Measurements from ENCODE around the gene MFNG. TPM values are rescaled to one million over a fixed set of nuclear protein-coding genes. Genes with fewer than 3 reads are reported as not detected.

Gene MFNG
- total RNA-seq, 1 donor from 2014 or later = 2.3 TPM

DNA sequence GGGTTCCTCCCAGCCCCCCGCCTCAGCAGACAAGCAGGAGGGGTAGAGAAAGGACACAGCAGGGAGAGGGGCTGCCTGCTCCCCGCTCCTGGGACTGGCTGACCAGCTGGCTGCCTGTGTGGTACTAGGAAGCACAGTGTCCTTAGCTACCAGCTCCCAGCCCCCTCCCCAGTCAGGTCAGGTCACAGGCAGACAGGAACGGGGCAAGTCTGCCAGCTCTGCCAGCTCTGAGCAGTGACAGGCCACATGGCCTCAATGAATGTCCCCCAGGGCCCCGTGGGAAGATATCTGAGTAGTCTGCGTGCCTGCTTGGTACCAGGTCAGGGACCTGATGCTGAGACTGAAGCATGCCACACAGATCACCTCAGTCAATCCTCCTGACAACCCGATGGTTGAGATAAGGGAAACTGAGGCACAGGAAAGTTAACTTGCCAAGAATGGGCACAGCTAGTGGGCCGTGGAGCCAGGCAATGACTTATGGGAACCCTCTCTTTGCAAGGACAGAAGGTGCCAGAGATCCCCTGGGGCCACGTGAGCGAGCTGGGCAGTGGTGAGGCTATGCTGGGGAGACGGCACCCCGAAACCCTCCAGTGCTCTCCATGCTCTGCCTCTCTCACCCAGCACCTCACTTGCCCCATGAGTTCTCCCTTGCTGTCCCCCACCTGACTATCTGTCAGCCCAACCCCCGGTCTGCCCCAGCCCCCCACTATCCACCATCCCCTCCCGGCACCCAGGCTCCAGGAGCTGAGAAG, 13.8 kb upstream of the MFNG start:
- TF ChIP-seq EZH2phosphoT487 (IDR thresholded peaks at IDR 0.05) (no peak), EZH2 (IDR thresholded peaks at IDR 0.05) (no peak)
- TF ChIP-seq, protein P1, sequence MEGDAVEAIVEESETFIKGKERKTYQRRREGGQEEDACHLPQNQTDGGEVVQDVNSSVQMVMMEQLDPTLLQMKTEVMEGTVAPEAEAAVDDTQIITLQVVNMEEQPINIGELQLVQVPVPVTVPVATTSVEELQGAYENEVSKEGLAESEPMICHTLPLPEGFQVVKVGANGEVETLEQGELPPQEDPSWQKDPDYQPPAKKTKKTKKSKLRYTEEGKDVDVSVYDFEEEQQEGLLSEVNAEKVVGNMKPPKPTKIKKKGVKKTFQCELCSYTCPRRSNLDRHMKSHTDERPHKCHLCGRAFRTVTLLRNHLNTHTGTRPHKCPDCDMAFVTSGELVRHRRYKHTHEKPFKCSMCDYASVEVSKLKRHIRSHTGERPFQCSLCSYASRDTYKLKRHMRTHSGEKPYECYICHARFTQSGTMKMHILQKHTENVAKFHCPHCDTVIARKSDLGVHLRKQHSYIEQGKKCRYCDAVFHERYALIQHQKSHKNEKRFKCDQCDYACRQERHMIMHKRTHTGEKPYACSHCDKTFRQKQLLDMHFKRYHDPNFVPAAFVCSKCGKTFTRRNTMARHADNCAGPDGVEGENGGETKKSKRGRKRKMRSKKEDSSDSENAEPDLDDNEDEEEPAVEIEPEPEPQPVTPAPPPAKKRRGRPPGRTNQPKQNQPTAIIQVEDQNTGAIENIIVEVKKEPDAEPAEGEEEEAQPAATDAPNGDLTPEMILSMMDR (IDR thresholded peaks at IDR 0.05) = no peak
- no peaks in the 10 kb centered on the region for H3K9me3 ChIP-seq (ENCODE audit: low read depth)
- peaks cover 11% of the 10 kb centered on the region for H3K4me1 ChIP-seq
- DNase-seq (ENCODE audit: low spot score) = no peak
- H3K36me3 ChIP-seq = no peaks in the 10 kb centered on the region
- H3K36me3 Mint-ChIP-seq = peaks cover 2% of the 10 kb centered on the region
- no peak overlapping the region for H3K27ac ChIP-seq
- H3K4me3 ChIP-seq = no peak overlapping the region
- no peak overlapping the region for H3K4me2 ChIP-seq
- no peaks in the 10 kb centered on the region for H4K20me1 ChIP-seq (ENCODE audit: low read depth)
- H3K9me3 Mint-ChIP-seq = no peaks in the 10 kb centered on the region
- H3K4me3 Mint-ChIP-seq = no peak overlapping the region
- peaks cover 43% of the 10 kb centered on the region for H3K4me1 Mint-ChIP-seq
- no peaks in the 10 kb centered on the region for H3F3A ChIP-seq (ENCODE audit: low read depth)
- H3K27me3 Mint-ChIP-seq (ENCODE audit: insufficient read depth, low read depth) = peaks cover 18% of the 10 kb centered on the region
- H2AFZ ChIP-seq (replicated peaks) = no peak overlapping the region
- no peak overlapping the region for H3K9ac ChIP-seq
- no peak overlapping the region for H3K27ac Mint-ChIP-seq
- no peaks in the 10 kb centered on the region for H3K79me2 ChIP-seq (ENCODE audit: low read depth)
- no peaks in the 10 kb centered on the region for H3K27me3 ChIP-seq

DNA sequence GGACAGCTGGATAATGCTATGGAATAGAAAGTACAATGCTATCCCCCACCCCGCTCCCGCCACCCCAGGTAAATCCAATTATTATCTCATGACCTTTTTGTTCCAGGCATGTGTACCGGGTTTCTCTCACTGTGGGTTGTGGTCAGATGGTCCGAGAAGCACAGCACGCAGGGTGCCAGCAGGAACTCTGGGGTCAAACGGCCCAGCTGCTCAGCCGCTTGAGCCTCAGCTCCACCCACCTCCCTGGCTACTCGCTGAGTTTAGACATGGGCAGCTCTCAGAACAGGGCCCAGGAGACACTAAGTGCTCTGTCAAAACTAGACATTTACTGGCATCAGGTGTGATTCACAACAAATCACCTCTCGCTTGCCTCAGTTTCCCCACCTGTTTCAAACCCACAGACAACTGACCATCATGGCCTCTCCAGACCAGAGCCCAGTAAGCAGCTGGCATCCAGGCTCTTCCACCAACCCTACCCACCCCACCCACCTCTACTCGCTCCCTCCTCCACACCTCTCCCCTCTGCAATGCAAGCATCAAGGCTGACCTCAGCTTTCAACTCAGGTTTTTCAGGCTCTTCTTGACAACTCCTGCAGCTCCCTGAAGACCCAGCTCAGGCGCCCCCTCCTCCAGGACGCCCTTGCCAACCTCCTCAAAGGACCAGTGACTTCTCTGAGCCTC, 13.0 kb upstream of the MFNG start:
- no peak overlapping the region for H3K4me3 Mint-ChIP-seq

DNA sequence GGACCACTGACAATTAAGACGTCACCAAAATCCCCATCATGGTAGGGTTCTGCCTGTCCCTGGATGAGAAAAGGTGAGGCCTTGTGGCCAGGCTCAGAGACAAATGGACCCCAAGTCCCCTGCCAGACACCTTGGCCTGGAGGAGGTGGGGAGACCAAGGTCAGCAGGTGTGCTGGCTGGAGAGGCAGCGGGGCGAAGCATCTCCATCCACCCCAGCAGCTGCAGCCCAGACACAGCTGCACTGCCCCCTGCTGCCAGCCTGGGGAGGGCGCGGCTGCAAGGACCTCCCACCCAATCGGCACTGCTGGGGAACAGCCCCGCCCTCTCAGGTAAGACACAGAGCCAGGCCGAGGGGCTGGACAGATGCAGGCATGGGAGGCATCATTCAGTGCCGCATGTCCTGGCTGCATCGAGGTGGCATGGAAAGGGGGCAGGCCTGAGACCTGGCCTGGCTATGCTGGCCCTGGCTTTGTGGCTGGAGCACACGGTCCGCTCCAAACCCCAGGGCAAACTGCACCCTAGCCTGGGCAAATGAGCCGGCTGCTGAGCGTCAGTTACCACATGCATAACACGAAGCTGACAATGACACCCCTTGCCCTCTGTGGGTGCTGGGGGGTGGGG, 12.2 kb upstream of the MFNG start:
- Histone ChIP-seq H3K4me1 (peaks cover 11% of the 10 kb centered on the region), H3K36me3 (no peaks in the 10 kb centered on the region), H3K27me3 (no peaks in the 10 kb centered on the region), H3K79me2 (ENCODE audit: low read depth) (no peaks in the 10 kb centered on the region), H2AFZ (replicated peaks) (no peak overlapping the region), H3K27ac (no peak overlapping the region), H3K9ac (no peak overlapping the region), H3F3A (ENCODE audit: low read depth) (no peaks in the 10 kb centered on the region), H4K20me1 (ENCODE audit: low read depth) (no peaks in the 10 kb centered on the region), H3K4me2 (no peak overlapping the region), H3K4me3 (no peak overlapping the region), H3K9me3 (ENCODE audit: low read depth) (no peaks in the 10 kb centered on the region)
- DNase-seq (ENCODE audit: low spot score) = peak; percentile 89
- no peak overlapping the region for H3K4me3 Mint-ChIP-seq
- peaks cover 22% of the 10 kb centered on the region for H3K27me3 Mint-ChIP-seq (ENCODE audit: insufficient read depth, low read depth)
- peaks cover 46% of the 10 kb centered on the region for H3K4me1 Mint-ChIP-seq
- H3K27ac Mint-ChIP-seq = no peak overlapping the region
- peaks cover 2% of the 10 kb centered on the region for H3K36me3 Mint-ChIP-seq
- no peaks in the 10 kb centered on the region for H3K9me3 Mint-ChIP-seq
- TF ChIP-seq, protein P1 (IDR thresholded peaks at IDR 0.05) = peak; percentile 74
- TF ChIP-seq EZH2phosphoT487 (IDR thresholded peaks at IDR 0.05) = no peak

More for the DNA sequence above, 13.0 kb upstream of the MFNG start:
- Histone ChIP-seq H3K4me1 (peaks cover 11% of the 10 kb centered on the region), H3K79me2 (ENCODE audit: low read depth) (no peaks in the 10 kb centered on the region), H3K4me3 (no peak overlapping the region), H3K4me2 (no peak overlapping the region), H3K9ac (no peak overlapping the region), H3K27ac (no peak overlapping the region), H3K27me3 (no peaks in the 10 kb centered on the region), H2AFZ (replicated peaks) (no peak overlapping the region), H3K9me3 (ENCODE audit: low read depth) (no peaks in the 10 kb centered on the region), H3F3A (ENCODE audit: low read depth) (no peaks in the 10 kb centered on the region), H3K36me3 (no peaks in the 10 kb centered on the region), H4K20me1 (ENCODE audit: low read depth) (no peaks in the 10 kb centered on the region)
- H3K27ac Mint-ChIP-seq = no peak overlapping the region
- DNase-seq (ENCODE audit: low spot score) = no peak
- TF ChIP-seq EZH2 (IDR thresholded peaks at IDR 0.05) (no peak), EZH2phosphoT487 (IDR thresholded peaks at IDR 0.05) (no peak)
- TF ChIP-seq, protein P1 (IDR thresholded peaks at IDR 0.05) = no peak
- H3K4me1 Mint-ChIP-seq = peaks cover 43% of the 10 kb centered on the region
- H3K9me3 Mint-ChIP-seq = no peaks in the 10 kb centered on the region
- peaks cover 2% of the 10 kb centered on the region for H3K36me3 Mint-ChIP-seq
- H3K27me3 Mint-ChIP-seq (ENCODE audit: insufficient read depth, low read depth) = peaks cover 18% of the 10 kb centered on the region

Measured in neural progenitor cell (in vitro differentiated cells).